HG02571 (cell line): ENCODE results near the gene THNSL1.
"Not testable (repeated sequence)": the region's sequence is repeated elsewhere in the genome, so short reads cannot be mapped to it uniquely, and the experiment has no call there.

ENCODE experiments used
- ATAC-seq: cut with Tn5 transposase; IDR thresholded peaks from one replicate; pipeline ENCODE4 v1.9.1; 2021; ENCODE audit warnings: mild to moderate bottlenecking, moderate library complexity; ENCODE audit not compliant: unreplicated experiment

The THNSL1 gene

GRCh38 chr10:25016376-25017153 lies at the start of gene THNSL1:
Gene THNSL1, plus strand, starts transcription at chr10:25016612. Its CDS starts 6,612 bp downstream, at chr10:25023224.
- ATAC-seq: peak; percentile 99

- ATAC-seq: no peak
Measured at GRCh38 chr10:24966962-24967481, 49.4 kb upstream of the THNSL1 start.

GRCh38 chr10:24968349-24968748 lies 48.1 kb upstream of the THNSL1 start:
- ATAC-seq: no peak

GRCh38 chr10:24968951-24969350 lies 47.5 kb upstream of the THNSL1 start:
- not testable (repeated sequence) for ATAC-seq

GRCh38 chr10:24969841-24970281 lies 46.6 kb upstream of the THNSL1 start:
- no peak for ATAC-seq

- ATAC-seq: no peak
Measured at GRCh38 chr10:24971374-24971773, 45.0 kb upstream of the THNSL1 start.

- ATAC-seq: no peak
Measured at GRCh38 chr10:24973163-24973562, 43.2 kb upstream of the THNSL1 start.

- ATAC-seq: no peak
Measured at GRCh38 chr10:24974976-24975375, 41.4 kb upstream of the THNSL1 start.

- no peak for ATAC-seq
Measured at GRCh38 chr10:24979685-24980084, 36.7 kb upstream of the THNSL1 start.

GRCh38 chr10:24981161-24981710 lies 35.2 kb upstream of the THNSL1 start:
- ATAC-seq: no peak

- ATAC-seq: no peak
Measured at GRCh38 chr10:24982319-24983112, 33.9 kb upstream of the THNSL1 start.

- no peak for ATAC-seq
Measured at GRCh38 chr10:24983130-24983529, 33.3 kb upstream of the THNSL1 start.

GRCh38 chr10:24983946-24984345 lies 32.5 kb upstream of the THNSL1 start:
- no peak for ATAC-seq

GRCh38 chr10:24984906-24985305 lies 31.5 kb upstream of the THNSL1 start:
- no peak for ATAC-seq

GRCh38 chr10:24988831-24989640 lies 27.4 kb upstream of the THNSL1 start:
- ATAC-seq: no peak

- no peak for ATAC-seq
Measured at GRCh38 chr10:24989867-24990266, 26.5 kb upstream of the THNSL1 start.

- no peak for ATAC-seq
Measured at GRCh38 chr10:24991298-24991697, 25.1 kb upstream of the THNSL1 start.

GRCh38 chr10:24992512-24993133 lies 23.8 kb upstream of the THNSL1 start:
- ATAC-seq: no peak

- no peak for ATAC-seq
Measured at GRCh38 chr10:24993237-24993958, 23.0 kb upstream of the THNSL1 start.

GRCh38 chr10:24995072-24995471 lies 21.3 kb upstream of the THNSL1 start:
- ATAC-seq: no peak
